Epithelial cell of proximal tubule (primary cell): ENCODE measurements around the gene PLA2G4D. TPM values are rescaled to one million over a fixed set of nuclear protein-coding genes. Genes with fewer than 3 reads are reported as not detected.

Source experiments
- DNase-seq: peaks from one replicate; pipeline ENCODE4 v3.0.0-alpha.2; 2011; ENCODE audit warnings: low read depth
- H3K4me3 ChIP-seq: 2 replicates; pipeline ENCODE4 v1.5.1; 2011; ENCODE audit warnings: low read depth, mild to moderate bottlenecking, low read length
- CTCF ChIP-seq: conservative IDR thresholded peaks from 2 replicates; pipeline ENCODE4 v1.5.1; 2012; ENCODE audit warnings: low read depth, mild to moderate bottlenecking, low read length
- total RNA-seq: library from RNA; depleted of rRNA; stranded (reverse); fragments of >200 nt; gene quantifications from 2 replicates; pipeline ENCODE4 v1.2.3, GENCODE V29; 2015

Gene PLA2G4D
- total RNA-seq, 1 donor from 2014 or later: not detected

GRCh38 chr15:42062284-42062806, 32.0 kb downstream of the PLA2G4D start:
- no peak for DNase-seq
- no peak for TF ChIP-seq CTCF
- H3K4me3 ChIP-seq: no peak overlapping the region

GRCh38 chr15:42060797-42061196, 33.6 kb downstream of the PLA2G4D start:
- no peak overlapping the region for H3K4me3 ChIP-seq
- no peak for DNase-seq
- no peak for TF ChIP-seq CTCF

- no peak for DNase-seq
- no peak for TF ChIP-seq CTCF
- no peak overlapping the region for H3K4me3 ChIP-seq
These were observed 33.9 kb downstream of the PLA2G4D start for GRCh38 chr15:42060477-42060763.

- no peak for DNase-seq
- TF ChIP-seq CTCF: peak; percentile 96
- no peak overlapping the region for H3K4me3 ChIP-seq
These were observed 34.5 kb downstream of the PLA2G4D start for GRCh38 chr15:42059661-42060476.

- no peak for DNase-seq
- no peak for TF ChIP-seq CTCF
These were observed 35.6 kb downstream of the PLA2G4D start for GRCh38 chr15:42058791-42059190.

GRCh38 chr15:42057799-42058646, 36.3 kb downstream of the PLA2G4D start:
- no peak for TF ChIP-seq CTCF
- no peak overlapping the region for H3K4me3 ChIP-seq
- no peak for DNase-seq

More at GRCh38 chr15:42058791-42059190, 35.6 kb downstream of the PLA2G4D start:
- no peak overlapping the region for H3K4me3 ChIP-seq
